Measurements from ENCODE around the gene MEGF6.
A peak's percentile ranks its signal among the peaks of the same experiment; 100 is the strongest.

The MEGF6 gene

DNA sequence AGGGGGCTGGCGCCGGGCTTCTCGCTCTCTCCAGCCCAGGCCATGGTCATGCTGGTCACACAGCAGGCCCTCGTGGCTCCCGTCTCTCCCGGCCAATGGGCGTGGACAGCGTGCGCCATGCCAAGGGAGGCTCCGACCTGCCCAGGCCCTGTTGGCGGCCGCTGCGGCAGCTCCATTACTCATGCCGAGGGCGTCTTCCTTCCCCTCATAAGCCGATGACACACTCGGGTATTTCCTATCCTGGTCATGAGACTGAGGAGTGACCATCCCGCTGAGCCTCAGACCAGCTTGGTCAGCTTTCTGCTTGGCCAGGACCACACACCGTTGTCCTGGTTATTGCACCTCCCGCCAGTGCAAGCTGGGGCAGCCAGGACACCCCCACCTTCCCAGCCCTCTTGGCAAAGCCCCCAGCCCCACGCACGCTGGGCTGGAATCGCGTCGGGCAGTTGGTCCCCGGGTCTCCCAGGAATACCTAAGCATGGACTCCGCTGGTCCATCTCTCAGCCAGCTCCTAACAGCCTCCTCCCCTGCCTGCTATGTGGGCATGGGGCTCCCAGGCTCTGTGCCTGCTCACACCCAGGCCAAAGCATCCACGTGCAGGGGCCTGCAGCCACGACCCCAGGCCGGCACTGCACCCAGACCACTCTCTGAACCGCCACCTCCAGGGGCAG lies 107.0 kb downstream of the MEGF6 start:
- peak; percentile 82 for DNase-seq (ENCODE audit: low spot score)

DNA sequence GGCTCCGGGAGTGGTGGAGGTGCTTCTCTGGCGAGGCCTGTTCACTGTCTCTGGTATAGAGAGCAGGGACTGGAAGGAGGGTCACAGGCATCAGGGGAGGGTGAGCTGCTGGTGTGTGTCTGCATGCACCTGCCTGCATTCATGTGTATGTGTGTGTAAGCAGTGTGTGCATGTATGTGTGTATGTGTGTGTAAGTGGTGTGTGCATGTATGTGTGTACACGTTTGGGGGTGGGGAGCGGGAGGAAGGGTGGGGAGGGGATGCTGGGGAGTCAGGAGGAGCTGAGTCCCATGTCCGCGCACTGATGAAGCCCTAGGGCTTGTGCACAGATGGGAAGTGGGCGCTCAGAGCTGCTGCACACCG lies 107.8 kb downstream of the MEGF6 start:
- DNase-seq (ENCODE audit: low spot score), result no peak

DNA sequence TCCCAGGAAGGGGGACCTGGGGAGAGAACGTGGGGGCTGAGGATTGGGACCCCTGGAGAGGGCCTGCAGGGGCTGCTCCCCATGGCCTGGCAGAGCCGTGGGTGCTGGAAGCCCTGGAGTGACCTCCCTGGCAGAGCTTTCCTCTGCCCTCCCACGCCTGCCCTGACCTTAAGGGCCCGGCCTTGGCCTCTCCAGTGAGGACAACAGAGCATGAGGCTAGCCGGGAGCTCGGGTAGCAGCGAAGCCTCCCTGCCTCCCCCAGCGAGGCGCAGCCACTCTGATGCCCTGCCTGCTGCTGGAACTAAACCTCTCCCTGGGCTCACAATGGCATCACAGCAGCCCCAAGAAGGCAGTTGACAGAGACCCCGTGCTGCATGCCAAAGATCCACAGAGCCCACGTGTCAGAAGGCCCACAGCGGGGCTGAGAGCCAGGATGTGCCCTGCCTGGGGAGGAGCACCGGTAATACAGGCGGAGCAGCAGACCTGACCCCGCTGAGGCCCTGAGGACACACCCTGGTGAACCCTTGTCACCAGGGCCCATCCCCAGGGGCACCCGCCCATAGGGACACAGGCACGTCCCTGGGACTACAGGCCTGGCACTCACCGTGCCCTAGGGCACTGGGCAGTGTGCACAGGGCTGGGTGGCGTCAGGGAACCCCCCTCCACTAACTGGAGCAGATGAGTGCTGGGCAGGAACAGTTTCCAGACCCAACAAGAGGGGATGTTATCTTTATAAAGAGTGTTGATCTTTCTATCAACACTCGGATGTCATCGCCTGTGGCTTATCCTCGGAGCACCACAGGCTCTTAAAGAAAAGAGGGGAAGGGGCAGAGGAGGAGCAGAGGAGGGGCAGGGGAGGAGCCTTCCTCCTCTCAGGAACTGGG lies 108.4 kb downstream of the MEGF6 start:
- no peak for DNase-seq (ENCODE audit: low spot score)

DNA sequence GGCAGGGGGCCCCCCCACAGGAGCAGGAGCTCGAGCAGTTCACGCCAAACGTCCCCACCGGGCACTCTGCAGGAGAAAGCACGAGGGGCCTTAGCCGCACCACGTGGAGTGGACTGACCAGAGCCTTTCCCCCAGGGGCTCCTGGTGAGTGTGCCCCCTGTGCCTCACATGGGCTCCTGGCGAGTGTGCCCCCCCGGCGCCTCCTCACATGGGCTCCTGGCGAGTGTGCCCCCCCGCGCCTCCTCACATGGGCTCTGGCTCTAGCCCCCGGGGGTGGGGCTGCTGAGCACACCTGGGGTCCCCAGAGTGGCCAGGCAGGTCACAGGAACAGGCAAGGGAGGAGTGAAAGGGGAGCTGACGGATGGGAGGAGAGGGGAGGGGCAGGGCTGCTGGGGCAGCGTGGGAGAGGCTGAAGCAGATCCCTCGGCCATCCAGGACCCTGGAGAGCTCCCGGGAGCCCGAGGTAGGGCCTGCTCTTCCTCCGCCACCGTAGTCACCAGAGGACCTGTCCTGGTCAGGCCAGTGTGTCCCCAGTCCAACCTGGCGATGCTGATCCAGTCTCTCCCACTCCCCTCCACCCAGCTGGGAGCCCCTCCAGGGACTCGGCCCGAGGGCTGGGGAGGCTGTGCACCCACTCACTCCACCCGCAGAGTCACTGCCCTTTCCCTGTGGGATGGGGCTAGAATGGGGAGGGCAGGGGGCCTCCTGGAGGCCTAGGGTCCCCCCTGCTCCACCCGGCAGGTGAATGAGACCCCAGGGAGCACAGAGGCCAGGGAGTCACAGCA lies 109.3 kb downstream of the MEGF6 start:
- DNase-seq (ENCODE audit: low spot score), result peak; percentile 62

GRCh38 chr1:3501437-3501836 lies 109.9 kb downstream of the MEGF6 start:
- DNase-seq (ENCODE audit: low spot score), result no peak

- DNase-seq (ENCODE audit: low spot score), result no peak
Measured at GRCh38 chr1:3500265-3500835, 111.0 kb downstream of the MEGF6 start.

- DNase-seq (ENCODE audit: low spot score), result no peak
Measured at GRCh38 chr1:3499611-3500010, 111.7 kb downstream of the MEGF6 start.

GRCh38 chr1:3498986-3499385 lies 112.3 kb downstream of the MEGF6 start:
- DNase-seq (ENCODE audit: low spot score), result no peak

DNA sequence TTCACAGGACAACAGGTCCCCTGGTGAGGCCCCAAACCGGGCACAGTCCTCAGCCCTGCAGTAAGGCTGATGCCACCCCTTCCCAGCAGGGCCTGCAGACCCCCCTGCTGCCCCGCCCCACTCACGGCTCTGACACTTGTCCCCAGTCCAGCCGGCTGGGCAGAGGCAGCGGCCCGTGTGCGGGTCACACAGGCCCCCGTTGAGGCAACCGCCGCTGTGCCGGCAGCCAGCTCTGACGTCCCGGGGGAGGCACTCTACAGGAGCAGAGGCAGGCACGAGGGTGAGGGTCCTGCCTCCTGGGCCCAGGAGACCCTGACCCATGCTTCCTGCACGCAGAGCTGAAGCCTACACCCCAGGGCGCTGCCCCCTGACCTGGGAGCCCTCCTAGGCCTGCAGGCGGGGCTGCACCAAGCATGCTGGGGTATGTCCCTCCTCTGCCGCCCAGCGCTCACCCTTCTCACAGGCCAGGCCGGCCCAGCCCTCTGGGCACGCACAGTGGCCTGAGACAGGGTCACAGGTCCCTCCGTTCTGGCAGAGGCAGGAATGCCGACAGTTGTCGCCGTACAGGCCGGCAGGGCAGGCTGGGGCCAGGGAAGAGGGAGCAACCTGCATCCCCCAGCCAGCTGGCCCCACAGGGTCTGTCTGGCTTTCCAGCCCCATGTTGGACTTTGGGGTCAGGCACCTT lies 112.9 kb downstream of the MEGF6 start:
- DNase-seq (ENCODE audit: low spot score), result no peak

DNA sequence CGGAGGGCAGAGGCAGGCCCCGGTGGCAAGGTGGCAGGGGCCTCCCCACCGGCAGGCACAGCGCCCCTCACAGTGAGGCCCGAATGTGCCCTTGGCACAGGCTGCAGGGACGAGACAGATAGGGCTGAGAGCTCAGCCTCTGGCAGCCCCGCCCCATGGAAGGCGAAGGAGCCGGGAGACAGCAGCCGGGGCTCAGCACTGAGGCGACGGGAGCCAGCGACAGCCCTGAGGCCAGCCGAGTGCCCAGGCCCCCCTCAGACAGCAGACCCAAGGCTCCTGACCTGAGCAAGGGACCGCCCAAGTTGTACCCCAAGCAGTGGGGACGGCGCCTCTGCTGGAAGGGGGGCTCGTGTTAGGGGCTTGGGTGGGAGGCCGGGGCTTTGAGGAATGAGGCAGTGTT lies 113.8 kb downstream of the MEGF6 start:
- no peak for DNase-seq (ENCODE audit: low spot score)

- DNase-seq (ENCODE audit: low spot score), result no peak
Measured at GRCh38 chr1:3496916-3497315, 114.4 kb downstream of the MEGF6 start.

DNA sequence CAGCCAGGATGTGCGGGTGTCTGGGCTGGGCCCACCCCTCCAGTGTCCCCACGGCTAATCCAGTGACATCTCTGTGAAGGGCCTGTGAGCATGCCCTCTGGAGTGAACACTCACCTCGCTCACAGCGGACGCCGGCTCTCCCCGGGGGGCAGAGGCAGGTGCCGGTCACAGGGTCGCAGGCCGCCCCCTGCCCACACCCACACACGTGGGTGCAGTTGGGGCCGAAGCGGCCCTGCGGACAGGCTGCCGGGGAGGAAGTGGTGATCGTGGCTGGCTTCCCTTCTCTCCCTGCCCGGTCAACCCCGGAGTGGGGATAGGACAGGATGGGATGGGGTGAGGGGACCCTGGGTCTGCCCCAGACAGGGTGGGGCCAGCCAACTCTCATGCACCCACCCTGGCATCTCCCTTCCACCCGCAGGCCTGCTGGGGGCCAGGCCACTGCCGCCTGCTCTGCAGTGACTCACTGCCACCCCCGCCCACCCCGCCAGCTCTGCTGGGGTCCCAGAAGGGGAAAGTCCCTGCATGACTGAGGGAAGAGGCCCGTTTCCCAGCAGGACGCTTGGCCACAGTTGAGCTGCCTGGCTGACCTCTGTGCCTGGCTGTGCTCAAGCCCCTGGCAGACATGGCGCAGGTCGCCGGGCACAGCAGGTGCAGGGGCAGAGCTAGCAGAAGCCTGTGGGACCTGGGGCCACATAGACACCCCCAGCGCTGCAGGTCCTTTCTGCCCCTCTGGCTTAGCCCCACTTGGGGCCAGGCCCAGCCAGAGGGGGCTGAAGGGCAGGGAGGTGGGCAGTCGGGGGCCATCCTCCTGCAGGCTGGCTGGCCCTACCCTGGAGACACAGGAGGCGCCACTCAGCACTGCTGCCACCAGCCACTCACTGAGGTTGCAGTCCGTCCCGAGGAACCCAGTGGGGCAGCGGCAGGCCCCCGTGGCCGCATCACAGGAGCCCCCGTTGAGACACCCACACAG lies 115.2 kb downstream of the MEGF6 start:
- DNase-seq (ENCODE audit: low spot score), result no peak

- no peak for DNase-seq (ENCODE audit: low spot score)
Measured at GRCh38 chr1:3494321-3495308, 116.7 kb downstream of the MEGF6 start.

- DNase-seq (ENCODE audit: low spot score), result no peak
Measured at GRCh38 chr1:3492545-3493246, 118.6 kb downstream of the MEGF6 start.

- DNase-seq (ENCODE audit: low spot score), result peak; percentile 81
Measured at GRCh38 chr1:3491291-3492246, 119.7 kb downstream of the MEGF6 start.

GRCh38 chr1:3490046-3490745 lies 121.1 kb downstream of the MEGF6 start:
- DNase-seq (ENCODE audit: low spot score), result no peak

GRCh38 chr1:3488432-3488831 lies 122.9 kb downstream of the MEGF6 start:
- no peak for DNase-seq (ENCODE audit: low spot score)

Measured in hepatic stellate cell (primary cell).